Prostate gland (tissue), 2 donors: ENCODE measurements around the gene HCN1.

Source experiments
- POLR2AphosphoS5 ChIP-seq: sonication (generic); formaldehyde crosslinking; IDR thresholded peaks from one replicate; pipeline ENCODE4 v1.6.1; 2017; ENCODE audit warnings: antibody characterized with exemption
- TF ChIP-seq, protein P1 (sequence below), 4 experiments: fragments of 200-600 bp in 2 of 4; fragments of 450-650 bp in 2 of 4; sonication (generic) in 2 of 4; IDR thresholded peaks; 1 replicate in 3 of 4; 2 replicates in 1 of 4; pipeline ENCODE4 v1.5.1; 2016 to 2019; ENCODE audit warnings: antibody characterized with exemption in 4 of 4, mild to moderate bottlenecking in 2 of 4, moderate library complexity in 2 of 4

DNA sequence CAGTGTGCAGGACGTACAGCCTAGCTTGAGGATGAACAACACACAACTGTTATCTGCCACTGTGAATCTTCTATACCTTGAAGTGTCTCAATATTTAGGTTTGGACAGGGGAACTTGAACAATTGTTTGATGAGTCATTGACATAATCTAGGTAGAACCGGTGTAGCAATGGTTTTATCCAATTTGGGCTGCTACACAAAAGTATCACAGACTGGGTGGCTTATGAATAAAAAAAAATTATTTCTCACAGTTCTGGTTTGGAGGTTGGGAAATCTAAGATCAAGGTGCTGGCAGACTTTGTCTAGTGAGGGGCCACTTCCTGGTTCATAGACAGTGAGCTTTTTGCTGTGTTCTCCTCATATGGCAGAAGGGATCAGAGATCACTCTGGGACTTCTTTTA, 359.7 kb downstream of the HCN1 start:
- TF ChIP-seq, protein P1, sequence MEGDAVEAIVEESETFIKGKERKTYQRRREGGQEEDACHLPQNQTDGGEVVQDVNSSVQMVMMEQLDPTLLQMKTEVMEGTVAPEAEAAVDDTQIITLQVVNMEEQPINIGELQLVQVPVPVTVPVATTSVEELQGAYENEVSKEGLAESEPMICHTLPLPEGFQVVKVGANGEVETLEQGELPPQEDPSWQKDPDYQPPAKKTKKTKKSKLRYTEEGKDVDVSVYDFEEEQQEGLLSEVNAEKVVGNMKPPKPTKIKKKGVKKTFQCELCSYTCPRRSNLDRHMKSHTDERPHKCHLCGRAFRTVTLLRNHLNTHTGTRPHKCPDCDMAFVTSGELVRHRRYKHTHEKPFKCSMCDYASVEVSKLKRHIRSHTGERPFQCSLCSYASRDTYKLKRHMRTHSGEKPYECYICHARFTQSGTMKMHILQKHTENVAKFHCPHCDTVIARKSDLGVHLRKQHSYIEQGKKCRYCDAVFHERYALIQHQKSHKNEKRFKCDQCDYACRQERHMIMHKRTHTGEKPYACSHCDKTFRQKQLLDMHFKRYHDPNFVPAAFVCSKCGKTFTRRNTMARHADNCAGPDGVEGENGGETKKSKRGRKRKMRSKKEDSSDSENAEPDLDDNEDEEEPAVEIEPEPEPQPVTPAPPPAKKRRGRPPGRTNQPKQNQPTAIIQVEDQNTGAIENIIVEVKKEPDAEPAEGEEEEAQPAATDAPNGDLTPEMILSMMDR (IDR thresholded peaks at IDR 0.05) = no peak
- TF ChIP-seq POLR2AphosphoS5 = no peak
